Urinary bladder (tissue), 4 donors: ENCODE results near the gene COL18A1. TPM values are rescaled to one million over a fixed set of nuclear protein-coding genes. Genes with fewer than 3 reads are reported as not detected.
"Not testable (repeated sequence)": the region's sequence is repeated elsewhere in the genome, so short reads cannot be mapped to it uniquely, and the experiment has no call there.

ENCODE experiments used
- DNase-seq: peaks from one replicate; pipeline ENCODE4 v3.0.0-alpha.2; 2015; ENCODE audit errors: extremely low spot score
- H3K27ac ChIP-seq: one replicate; pipeline ENCODE4 v1.5.1; 2013; ENCODE audit warnings: low read depth, mild to moderate bottlenecking, moderate library complexity
- H3K36me3 ChIP-seq: one replicate; pipeline ENCODE4 v1.6.1; 2013; ENCODE audit warnings: mild to moderate bottlenecking, moderate library complexity; ENCODE audit not compliant: insufficient read depth
- H3K4me1 ChIP-seq: one replicate; pipeline ENCODE4 v1.6.1; 2013; ENCODE audit warnings: mild to moderate bottlenecking, moderate library complexity; ENCODE audit not compliant: insufficient read depth
- H3K4me3 ChIP-seq: one replicate; pipeline ENCODE4 v1.5.1; 2013; ENCODE audit warnings: low read depth, low read length
- WGBS: extraction: QIAGEN DNeasy Blood & Tissue Kit; methylation state at CpG from one replicate; pipeline ENCODE4 v1.1.7; 2013; 5-methylcytosine and 5-hydroxymethylcytosine counted together
- polyA plus RNA-seq: library from polyadenylated mRNA; stranded (reverse); fragments of 200-250 nt; gene quantifications from one replicate; pipeline ENCODE4 v1.2.3, GENCODE V29; 2013
- small RNA-seq: library from RNA; depleted of rRNA; stranded (forward); fragments of <200 nt; gene quantifications from one replicate; pipeline ENCODE3, GENCODE V24; 2014
- total RNA-seq: library from RNA; depleted of rRNA; stranded (reverse); fragments of >200 nt; gene quantifications from one replicate; pipeline ENCODE4 v1.2.3, GENCODE V29; 2014
- donor health status: healthy with polysubstance abuse.
- donor health status: healthy.

Gene COL18A1
- total and polyA plus RNA-seq, 2 donors, result 60.7 to 111 TPM

GRCh38 chr21:45556302-45556644, 151.3 kb downstream of the COL18A1 start:
- H3K4me1 ChIP-seq, result no peaks in the 10 kb centered on the region
- peak overlapping the region; percentile 29 for H3K4me3 ChIP-seq
- no peaks in the 10 kb centered on the region for H3K36me3 ChIP-seq
- H3K27ac ChIP-seq, result no peak overlapping the region
- no peak for DNase-seq
- 41% methylated on average over 12 of the region's 12 CpGs for WGBS

DNA sequence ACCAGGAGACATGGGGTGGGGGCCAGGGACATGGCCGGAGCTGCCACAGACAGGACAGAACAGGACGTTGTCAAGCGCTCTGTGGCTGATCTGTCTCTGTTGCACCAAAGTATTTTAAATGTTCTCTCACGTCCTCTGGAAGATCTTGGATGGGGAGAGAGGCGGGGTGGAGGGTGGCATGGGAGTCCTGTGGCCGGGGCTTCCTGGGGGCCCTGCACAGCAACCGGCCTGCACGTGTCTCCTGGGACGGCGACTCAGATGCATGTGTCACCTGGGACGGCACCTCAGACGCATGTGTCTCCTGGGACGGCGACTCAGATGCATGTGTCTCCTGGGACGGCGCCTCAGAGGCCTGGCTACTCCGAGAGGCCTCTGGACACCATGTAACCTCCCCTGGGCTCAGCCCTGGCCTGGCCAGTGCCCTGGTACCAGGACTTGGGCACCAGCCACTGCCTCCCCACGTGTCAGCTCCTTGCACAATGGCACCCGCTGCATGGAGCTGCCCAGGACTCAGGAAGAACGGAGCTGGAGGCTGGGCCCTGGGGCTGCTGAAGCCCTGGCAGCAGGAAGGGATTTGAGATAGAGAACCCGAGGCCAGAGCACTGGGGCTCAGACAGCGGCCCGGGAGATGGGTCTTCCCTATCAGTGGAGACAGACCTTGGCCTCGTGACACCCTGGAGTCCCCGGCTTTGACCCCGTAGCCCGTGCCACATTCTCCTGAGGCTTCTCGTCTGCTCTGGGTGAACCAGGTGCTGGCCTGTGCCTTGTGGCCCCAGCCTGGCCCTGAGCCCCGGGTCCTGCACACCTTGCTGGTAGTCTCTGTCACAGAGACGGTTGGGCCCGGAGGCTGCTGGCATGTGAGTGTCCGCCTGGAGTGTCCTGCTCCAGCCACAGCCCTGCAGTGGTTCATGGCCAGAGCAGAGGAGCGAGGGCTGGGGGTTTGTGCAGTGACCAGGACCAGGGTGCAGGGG, 152.0 kb downstream of the COL18A1 start:
- H3K4me3 ChIP-seq, result no peak overlapping the region
- no peak overlapping the region for H3K27ac ChIP-seq
- H3K4me1 ChIP-seq, result no peaks in the 10 kb centered on the region
- no peaks in the 10 kb centered on the region for H3K36me3 ChIP-seq
- WGBS, result 86% methylated on average over 33 of the region's 33 CpGs
- DNase-seq, result no peak

GRCh38 chr21:45557616-45558043, 152.7 kb downstream of the COL18A1 start:
- H3K36me3 ChIP-seq, result no peaks in the 10 kb centered on the region
- 83% methylated on average over 14 of the region's 14 CpGs for WGBS
- H3K4me1 ChIP-seq, result no peaks in the 10 kb centered on the region
- no peak for DNase-seq
- H3K4me3 ChIP-seq, result no peak overlapping the region
- H3K27ac ChIP-seq, result no peak overlapping the region

DNA sequence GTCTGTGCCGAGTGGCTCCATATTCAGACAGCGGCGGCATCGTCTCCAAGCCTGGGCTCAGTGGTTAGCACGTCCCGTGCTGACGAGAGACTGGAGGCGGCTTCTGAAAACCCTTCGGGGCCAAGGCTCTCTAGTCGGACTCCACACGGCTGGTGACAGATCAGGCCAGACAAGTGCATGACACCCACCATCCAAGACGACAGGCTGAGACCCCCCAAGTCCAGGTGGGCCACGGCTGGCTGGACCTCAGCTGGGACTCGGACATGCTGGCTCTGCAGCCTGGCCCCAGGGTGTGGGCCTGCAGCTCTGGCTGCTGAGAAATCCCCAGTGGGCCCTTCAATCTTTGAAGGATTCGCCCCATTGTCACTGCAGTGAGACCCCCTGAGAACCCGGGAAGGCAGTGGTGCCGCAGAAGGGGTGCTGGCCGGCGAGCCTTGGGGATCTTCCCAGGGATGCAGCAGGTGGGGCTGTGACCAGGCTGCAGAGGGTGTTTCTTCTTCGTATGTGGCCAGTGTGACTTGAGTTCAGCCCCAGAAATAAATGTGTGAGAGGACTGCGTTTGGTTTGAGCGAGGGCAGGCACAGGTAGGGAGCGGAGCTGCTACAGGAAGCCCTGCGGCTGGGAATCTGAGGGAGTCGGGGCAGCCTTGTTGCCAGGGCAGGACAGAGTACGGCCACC, 153.2 kb downstream of the COL18A1 start:
- DNase-seq, result no peak
- Histone ChIP-seq H3K4me3 (no peak overlapping the region), H3K27ac (no peak overlapping the region), H3K36me3 (no peaks in the 10 kb centered on the region), H3K4me1 (no peaks in the 10 kb centered on the region)
- 86% methylated on average over 26 of the region's 26 CpGs for WGBS

DNA sequence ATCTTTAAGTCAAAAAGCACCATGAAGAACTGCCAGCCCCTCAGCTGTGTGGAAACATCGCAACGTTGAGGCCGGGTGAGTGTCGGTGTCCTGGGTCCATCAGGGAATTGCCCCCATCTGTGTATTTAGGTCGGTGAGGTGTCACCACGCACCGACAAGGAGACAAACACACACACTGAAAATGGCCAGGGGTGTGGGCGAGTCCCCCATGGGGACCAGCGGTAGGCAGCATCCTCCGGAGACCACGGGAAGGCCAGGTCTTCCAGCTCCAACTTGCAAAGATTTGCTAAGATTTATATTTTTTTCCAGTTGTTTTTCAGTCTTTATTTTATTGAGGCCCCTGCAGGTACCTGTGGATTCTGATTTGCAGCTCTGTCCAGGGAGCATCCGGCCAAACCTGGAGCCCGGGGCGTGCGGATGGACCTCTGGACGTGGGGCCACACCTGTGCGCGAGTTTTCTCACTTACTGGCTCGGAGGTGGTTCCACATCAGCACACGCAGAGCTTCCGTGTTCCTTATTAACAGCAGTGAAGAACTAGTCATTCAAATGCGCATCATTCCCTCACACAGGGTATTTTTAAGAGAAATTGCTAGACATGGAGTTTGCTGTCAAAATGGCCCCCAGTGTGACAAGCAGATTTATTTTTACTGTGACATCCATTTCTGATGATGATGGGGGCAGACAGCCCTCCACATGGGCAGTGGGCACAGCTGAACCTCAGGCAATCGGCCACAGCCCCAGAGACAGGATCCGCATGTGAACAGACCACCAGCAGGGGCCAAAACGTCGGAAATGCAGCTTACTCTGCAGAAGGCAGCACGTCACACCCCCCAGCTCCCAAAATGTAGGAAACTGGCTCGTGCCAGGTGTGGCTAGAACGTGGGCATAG, 154.5 kb downstream of the COL18A1 start:
- no peaks in the 10 kb centered on the region for H3K36me3 ChIP-seq
- no peaks in the 10 kb centered on the region for H3K4me1 ChIP-seq
- no peak overlapping the region for H3K4me3 ChIP-seq
- H3K27ac ChIP-seq, result no peak overlapping the region
- 82% methylated on average over 29 of the region's 29 CpGs for WGBS
- DNase-seq, result no peak

DNA sequence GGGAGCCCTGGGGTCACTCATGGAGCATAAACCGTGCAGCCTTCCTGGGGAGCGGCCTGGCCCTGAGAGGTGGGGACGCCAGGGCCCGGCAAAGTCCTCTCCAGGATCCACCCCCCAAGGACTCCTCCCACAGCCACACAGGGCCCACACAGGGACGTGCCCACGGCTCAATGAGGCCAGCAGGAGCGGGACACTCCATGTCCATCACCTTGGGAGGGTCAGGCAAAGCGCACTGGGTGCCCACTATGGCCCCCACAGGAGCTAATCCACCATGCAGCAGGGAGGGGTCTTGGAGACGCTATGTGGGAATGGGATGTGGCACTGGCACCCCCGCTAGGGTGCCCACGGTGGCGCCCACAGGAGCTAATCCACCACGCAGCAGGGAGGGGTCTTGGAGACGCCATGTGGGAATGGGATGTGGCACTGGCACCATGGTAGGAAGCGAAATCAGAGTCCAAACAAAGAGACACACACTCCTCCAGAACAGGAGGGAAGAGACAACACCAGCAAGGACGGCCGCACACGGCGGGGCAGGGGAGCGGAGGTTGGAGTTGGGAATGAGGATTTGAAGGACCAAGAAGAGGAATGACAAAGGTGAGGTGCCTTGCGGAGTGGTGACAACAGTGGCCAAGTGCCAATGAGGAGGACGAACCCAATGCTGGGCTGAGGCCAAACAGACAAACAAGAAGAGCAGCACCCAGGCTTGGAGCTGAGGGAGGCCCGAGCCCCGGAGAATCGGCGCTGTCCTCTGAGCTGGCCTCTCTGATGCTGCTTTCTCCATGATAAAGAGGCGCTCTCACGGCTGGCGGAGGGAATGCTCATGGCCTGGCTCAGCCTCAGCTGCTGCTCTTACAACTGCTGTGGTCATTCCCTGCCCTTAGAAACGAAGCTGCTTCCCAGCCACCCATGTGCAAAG, 155.4 kb downstream of the COL18A1 start:
- DNase-seq, result no peak
- H3K4me3 ChIP-seq, result no peak overlapping the region
- 81% methylated on average over 30 of the region's 30 CpGs for WGBS
- no peaks in the 10 kb centered on the region for H3K36me3 ChIP-seq
- no peaks in the 10 kb centered on the region for H3K4me1 ChIP-seq
- H3K27ac ChIP-seq, result no peak overlapping the region

GRCh38 chr21:45561241-45561640, 156.3 kb downstream of the COL18A1 start:
- not testable (repeated sequence) for H3K4me3 ChIP-seq, DNase-seq, H3K27ac ChIP-seq, H3K4me1 ChIP-seq, H3K36me3 ChIP-seq
- 96% methylated on average over 8 of the region's 8 CpGs for WGBS

DNA sequence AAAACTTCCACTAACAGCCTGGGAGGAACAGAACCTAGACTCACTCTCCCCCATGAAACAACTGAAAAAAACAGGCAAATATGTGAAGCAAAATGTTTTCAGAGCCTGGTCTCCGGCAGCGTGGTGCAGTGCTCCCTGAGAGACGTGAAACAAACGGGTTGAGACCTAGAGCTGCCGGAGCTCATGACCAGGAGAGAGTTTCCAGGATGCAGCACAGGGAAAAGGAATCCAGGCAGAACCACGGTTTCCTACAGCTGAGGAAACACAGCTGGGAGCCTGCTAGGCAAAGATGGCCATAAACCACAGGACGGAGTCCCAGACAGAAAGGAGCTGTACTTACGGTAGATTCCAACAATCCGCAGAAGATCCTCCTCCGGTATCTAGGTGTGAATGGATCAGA, 157.4 kb downstream of the COL18A1 start:
- DNase-seq, result no peak
- H3K36me3 ChIP-seq, result no peaks in the 10 kb centered on the region
- H3K4me1 ChIP-seq, result no peaks in the 10 kb centered on the region
- no peak overlapping the region for H3K4me3 ChIP-seq
- H3K27ac ChIP-seq, result no peak overlapping the region
- WGBS, result 47% methylated on average over 10 of the region's 10 CpGs

DNA sequence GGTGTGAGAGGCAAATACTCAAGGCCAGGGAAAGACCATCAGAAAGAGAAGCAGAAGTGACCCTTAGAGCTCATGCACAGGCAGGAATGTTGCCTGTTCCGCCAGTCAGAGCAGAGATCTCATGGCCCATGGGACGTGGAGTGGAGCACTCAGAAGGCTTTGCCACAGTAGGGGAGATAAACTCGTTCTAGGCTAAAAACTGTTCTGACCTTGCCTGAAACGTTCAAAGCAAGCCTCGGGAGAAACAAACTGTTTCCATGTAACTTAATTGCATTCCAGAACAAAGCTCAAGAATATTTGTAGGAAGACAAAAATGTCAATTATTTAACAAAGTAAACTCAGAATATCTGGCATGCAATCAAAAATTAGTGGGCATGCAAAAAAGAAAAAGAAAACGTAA, 158.0 kb downstream of the COL18A1 start:
- H3K4me1 ChIP-seq, result no peaks in the 10 kb centered on the region
- no peak for DNase-seq
- no peaks in the 10 kb centered on the region for H3K36me3 ChIP-seq
- H3K4me3 ChIP-seq, result no peak overlapping the region
- 34% methylated on average over 6 of the region's 6 CpGs for WGBS
- no peak overlapping the region for H3K27ac ChIP-seq

Small RNA genes lying within 50 kb of the gene (small RNA-seq; reads per million reads assigned to genes)
- gene MIR6815 (not detected), gene MTCO1P3 (not detected)

Other genes starting within 250 kb of the COL18A1 start
- 36.3 TPM for gene POFUT2, start 117.3 kb upstream of the COL18A1 start, total RNA-seq
- 26.3 TPM for gene POFUT2, start 117.3 kb upstream of the COL18A1 start, polyA plus RNA-seq
- gene SLC19A1, start 137.3 kb downstream of the COL18A1 start, total RNA-seq, result 4.2 TPM
- gene SLC19A1, start 137.3 kb downstream of the COL18A1 start, polyA plus RNA-seq, result 7.5 TPM
- gene PCBP3, start 238.6 kb downstream of the COL18A1 start, total RNA-seq, result 4.3 TPM
- gene PCBP3, start 238.6 kb downstream of the COL18A1 start, polyA plus RNA-seq, result 4.6 TPM